ENCODE measurements around the gene LEPR.

Gene LEPR

DNA sequence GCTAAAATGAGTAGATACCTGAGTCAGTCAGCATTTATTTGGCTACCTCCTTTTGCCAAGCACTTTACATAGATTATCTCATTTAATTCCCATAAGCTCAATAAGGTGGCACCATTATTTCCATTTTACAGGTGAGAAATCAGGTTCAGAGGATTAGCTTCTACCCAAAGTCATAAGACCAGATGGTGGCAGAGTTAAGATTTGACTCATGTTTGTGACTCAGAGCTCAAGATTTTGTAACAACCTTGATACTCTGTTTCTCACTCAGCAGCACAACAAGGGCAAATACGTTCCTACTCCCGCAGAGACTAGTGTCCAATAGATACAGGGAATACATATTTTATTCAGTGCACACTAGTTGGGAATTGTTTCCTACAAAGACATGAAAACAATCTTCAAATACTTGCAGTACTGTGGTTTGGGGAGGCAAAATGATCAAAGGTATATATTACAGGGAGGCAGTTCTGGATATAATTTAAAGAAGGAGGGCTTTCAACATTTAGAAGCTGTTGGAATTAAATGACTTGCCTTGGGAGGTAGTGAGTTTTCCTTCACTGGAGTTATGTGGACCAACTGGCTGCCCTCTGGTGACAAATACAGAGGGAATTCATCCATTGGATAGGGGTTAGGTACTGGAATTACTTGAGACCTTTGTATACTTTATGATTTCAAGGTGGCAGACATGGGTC is 3.6 kb downstream of the LEPR start:
- TF ChIP-seq, protein P1, sequence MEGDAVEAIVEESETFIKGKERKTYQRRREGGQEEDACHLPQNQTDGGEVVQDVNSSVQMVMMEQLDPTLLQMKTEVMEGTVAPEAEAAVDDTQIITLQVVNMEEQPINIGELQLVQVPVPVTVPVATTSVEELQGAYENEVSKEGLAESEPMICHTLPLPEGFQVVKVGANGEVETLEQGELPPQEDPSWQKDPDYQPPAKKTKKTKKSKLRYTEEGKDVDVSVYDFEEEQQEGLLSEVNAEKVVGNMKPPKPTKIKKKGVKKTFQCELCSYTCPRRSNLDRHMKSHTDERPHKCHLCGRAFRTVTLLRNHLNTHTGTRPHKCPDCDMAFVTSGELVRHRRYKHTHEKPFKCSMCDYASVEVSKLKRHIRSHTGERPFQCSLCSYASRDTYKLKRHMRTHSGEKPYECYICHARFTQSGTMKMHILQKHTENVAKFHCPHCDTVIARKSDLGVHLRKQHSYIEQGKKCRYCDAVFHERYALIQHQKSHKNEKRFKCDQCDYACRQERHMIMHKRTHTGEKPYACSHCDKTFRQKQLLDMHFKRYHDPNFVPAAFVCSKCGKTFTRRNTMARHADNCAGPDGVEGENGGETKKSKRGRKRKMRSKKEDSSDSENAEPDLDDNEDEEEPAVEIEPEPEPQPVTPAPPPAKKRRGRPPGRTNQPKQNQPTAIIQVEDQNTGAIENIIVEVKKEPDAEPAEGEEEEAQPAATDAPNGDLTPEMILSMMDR (IDR thresholded peaks at IDR 0.05; ENCODE audit: control insufficient read depth, insufficient read depth, low read depth, low read length, missing control alignments): no peak
- no peak overlapping the region for H3K4me3 ChIP-seq (ENCODE audit: control insufficient read depth, low read depth, low read length)
- peak; percentile 74 for DNase-seq (ENCODE audit: low read depth)

DNA sequence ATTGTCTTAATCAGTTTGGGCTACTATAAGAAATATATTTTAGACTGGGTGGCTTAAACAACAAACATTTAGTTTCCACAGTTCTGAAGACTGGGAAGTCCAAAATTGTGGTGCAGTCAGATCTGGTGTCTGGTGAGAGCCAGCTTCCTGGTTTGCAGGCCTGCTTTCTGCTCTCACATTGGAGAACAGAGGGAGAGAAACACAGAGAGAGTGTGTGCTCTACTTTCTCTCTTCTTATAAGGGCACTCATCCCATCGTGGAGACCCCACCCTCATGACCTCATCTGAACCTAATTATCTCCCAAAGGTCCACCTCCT is 4.1 kb downstream of the LEPR start:
- TF ChIP-seq, protein P1 (IDR thresholded peaks at IDR 0.05; ENCODE audit: control insufficient read depth, insufficient read depth, low read depth, low read length, missing control alignments): no peak
- no peak overlapping the region for H3K4me3 ChIP-seq (ENCODE audit: control insufficient read depth, low read depth, low read length)
- DNase-seq (ENCODE audit: low read depth): no peak

DNA sequence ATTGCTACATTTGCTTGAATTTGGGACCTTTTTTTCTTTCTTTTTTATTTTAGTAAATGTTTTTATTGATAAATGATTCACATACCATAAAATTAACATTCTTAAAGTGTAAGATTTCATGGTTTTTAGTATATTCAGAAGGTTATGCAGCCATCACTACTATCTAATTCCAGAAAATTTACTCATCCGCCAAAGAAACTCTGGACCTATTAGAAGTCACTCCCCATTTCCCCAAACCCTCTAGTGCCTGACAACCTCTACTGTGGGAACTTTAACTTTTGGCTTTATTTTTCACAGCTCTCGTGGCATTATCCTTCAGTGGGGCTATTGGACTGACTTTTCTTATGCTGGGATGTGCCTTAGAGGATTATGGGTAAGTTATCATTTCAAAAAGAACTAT is 4.5 kb downstream of the LEPR start:
- DNase-seq (ENCODE audit: low read depth): no peak
- no peak overlapping the region for H3K4me3 ChIP-seq (ENCODE audit: control insufficient read depth, low read depth, low read length)
- TF ChIP-seq, protein P1 (IDR thresholded peaks at IDR 0.05; ENCODE audit: control insufficient read depth, insufficient read depth, low read depth, low read length, missing control alignments): no peak

DNA sequence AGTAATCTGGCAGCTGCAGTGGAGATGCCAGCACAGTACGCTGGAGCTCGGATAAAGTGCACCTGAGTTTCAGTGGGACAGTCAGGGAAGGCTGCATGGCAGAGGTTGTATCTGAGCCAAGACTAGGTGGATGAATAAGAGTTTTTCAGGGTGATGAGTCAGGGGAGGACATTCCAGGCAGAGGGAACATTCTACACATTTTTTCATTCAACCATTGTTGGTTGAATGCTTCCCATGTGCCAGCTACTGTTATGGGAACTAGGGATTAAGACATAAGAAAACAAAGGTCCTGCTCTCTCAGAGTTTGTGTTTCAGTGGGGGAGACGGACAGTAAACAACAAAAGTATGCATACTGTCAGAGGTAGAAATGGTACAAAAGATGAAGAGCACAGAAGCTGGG is 5.2 kb downstream of the LEPR start:
- DNase-seq (ENCODE audit: low read depth): no peak
- TF ChIP-seq, protein P1 (IDR thresholded peaks at IDR 0.05; ENCODE audit: control insufficient read depth, insufficient read depth, low read depth, low read length, missing control alignments): no peak
- no peak overlapping the region for H3K4me3 ChIP-seq (ENCODE audit: control insufficient read depth, low read depth, low read length)

DNA sequence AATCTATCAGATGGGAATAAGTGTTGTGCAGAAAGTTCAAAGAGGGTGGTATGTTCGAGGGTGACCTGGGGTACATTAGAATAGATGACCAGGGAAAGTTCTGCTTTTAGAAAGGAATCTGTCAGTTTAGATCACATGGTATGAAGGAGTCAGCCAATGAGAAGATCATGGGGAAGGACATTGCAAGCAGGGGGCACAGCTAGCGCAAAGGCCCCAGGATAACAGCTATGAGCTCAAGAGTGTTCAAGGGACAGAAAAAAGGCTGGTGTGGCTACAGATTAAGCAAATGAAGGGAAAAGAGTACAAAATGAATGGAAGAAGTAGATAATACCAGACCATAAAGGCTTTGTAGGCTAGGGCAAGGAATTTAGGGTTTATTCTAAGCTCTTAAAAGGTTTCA is 8.6 kb downstream of the LEPR start:
- DNase-seq (ENCODE audit: low read depth): no peak
- TF ChIP-seq, protein P1 (IDR thresholded peaks at IDR 0.05; ENCODE audit: control insufficient read depth, insufficient read depth, low read depth, low read length, missing control alignments): no peak
- no peak overlapping the region for H3K4me3 ChIP-seq (ENCODE audit: control insufficient read depth, low read depth, low read length)

DNA sequence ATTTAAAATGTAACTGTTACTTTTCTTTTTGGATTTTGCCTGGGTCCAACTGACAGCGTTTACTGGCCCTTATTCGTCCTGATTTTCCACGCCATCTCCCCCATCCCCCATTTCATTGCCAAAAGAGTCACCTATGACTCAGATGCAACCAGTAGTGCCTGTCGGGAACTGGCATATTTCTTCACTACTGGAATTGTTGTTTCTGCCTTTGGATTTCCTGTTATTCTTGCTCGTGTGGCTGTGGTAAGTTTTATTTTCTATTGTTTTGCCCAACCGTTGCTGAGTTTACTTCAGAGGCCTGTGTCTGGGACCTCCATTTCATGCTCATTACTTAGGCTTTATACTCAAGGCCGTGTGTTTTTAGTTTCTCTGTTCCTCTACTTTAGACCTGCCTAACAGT is 9.3 kb downstream of the LEPR start:
- TF ChIP-seq, protein P1 (IDR thresholded peaks at IDR 0.05; ENCODE audit: control insufficient read depth, insufficient read depth, low read depth, low read length, missing control alignments): no peak
- no peak for DNase-seq (ENCODE audit: low read depth)
- no peak overlapping the region for H3K4me3 ChIP-seq (ENCODE audit: control insufficient read depth, low read depth, low read length)
